A172 (cell line): ENCODE measurements around the gene C1RL. TPM values are rescaled to one million over a fixed set of nuclear protein-coding genes. Genes with fewer than 3 reads are reported as not detected.
A peak's percentile ranks its signal among the peaks of the same experiment; 100 is the strongest.
"Not testable (repeated sequence)": the region's sequence is repeated elsewhere in the genome, so short reads cannot be mapped to it uniquely, and the experiment has no call there.

Source experiments
- DNase-seq: peaks from one replicate; pipeline ENCODE4 v3.0.0-alpha.2; 2015; ENCODE audit warnings: low spot score
- total RNA-seq: library from RNA; depleted of rRNA; stranded (reverse); fragments of >200 nt; shearing (Covaris generic); gene quantifications from 2 replicates; pipeline ENCODE4 v1.2.3, GENCODE V29; 2014

The C1RL gene
- total RNA-seq, 1 experiment from 2014 or later, result 5.8 TPM

DNA sequence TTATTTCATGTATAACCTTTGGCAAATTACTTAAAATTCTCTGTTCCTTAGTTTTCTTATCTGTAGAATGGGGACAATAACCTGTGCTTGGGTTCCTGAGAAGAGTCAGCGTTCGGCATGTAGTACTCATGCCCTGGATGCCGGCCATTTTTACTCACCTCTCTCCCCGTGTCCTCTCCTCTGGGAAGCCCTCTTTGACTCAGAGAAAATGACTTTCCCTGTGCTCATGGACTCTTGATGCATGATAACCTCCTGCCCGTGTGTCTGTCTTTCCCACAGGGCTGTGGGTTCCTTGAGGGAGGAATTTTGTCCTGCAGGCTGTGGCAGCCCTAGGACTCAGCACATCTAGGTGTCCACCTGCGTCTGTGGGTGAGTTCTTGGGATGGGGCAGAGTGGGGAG lies 5.8 kb upstream of the C1RL start:
- DNase-seq, result no peak

DNA sequence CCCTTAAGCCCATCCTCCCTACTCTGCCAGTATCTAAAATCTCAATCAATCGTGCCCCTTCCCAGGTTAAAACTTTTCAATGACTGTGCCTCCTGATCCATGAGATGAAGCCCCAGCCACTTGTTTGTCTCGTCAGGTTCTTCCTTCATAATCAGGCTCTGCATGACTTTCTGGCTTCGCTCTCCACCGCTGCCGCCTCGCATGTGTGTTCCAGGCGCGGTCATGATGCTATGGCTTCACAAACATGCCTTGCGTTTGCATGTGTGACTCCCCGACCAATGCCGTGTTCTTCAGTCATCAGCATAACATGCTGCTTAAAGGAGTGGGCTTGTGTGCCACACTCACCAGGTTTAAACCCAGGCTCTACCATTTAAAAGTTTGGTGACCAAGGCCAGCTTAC lies 5.0 kb upstream of the C1RL start:
- DNase-seq, result no peak

DNA sequence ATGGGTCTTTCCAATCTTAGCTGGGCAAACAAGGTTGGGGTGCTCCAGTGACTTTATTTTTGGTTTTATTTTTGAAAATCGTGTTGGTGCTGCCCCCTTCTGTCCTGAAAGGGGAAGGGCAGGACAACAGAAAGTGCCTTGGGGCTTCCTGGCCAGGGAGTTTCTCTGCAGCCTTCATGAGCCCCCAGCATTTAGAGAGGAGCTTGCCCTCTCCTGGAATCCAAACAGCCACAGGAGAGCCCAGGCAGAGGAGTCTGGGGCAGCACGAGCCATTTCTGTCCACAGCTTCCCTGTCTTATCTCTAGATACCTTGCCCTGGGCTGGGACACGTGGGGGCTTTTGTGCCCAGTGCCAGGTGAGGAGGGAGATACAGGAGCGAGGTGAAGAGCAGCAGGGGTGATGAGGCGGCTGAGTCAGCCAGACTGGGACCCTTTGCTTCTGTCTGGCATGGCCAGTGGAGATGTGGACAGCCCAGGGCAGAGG lies 4.4 kb upstream of the C1RL start:
- DNase-seq, result no peak

DNA sequence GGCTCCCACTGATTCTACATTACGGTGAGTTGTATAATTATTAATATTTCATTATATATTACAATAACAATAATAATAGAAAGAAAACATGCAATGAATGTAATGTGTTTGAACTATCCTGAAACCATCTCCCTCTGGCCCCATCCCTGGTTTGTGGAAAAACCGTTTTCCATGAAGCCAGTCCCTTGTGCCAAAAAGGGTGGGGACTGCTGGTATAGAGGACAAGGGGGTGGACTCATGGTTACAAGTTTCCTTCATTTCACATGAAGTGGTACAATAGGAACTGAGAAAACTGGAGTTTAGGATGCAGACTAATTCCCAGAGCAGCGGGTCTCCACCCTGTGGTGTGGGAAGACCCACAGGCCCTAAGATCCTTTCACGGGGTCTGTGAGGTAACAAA lies 3.0 kb upstream of the C1RL start:
- DNase-seq, result no peak

- no peak for DNase-seq
Measured at GRCh38 chr12:7110661-7111060, 1.6 kb upstream of the C1RL start.

GRCh38 chr12:7109572-7109920 lies 532 bp upstream of the C1RL start:
- DNase-seq, result no peak

DNA sequence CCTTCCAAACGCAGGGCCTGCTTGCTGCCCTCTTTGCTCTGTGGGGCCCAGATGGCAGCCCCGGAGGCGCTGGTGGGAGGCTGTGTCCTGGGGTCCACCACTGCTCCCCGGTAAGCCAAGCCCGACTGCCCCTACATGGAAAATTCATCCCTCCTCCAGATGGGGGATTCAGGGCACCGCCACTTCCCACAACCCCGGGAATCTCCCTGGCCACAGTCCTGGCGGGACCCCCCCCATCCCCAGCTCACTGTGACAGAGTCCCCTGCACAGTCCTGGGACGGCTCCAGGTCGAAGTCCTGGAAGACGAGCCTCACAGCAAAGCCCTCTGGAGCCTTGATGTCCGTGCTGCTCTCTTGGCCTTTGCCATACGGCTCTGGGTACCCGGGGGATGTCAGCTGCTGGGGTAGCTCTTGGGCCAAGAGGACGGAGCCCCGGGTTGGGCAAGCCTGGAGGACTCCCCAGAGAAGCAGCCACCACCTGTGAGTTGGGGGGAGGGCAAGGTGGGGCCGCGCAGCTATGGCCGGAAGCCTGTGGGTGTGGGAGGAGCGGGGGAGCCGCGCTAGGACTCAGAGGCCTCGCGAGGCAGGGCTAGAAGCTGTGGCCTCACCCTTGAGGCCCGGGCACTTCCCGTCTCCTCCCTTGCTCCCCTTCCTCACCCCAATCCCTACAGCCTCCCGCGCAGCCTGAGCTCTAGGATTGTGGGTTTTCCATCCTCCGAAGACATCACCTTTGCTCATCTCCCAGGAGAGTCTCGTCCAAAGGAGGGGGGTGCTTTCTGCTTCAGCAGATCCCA lies 815 bp downstream of the C1RL start:
- DNase-seq, result peak; percentile 56

DNA sequence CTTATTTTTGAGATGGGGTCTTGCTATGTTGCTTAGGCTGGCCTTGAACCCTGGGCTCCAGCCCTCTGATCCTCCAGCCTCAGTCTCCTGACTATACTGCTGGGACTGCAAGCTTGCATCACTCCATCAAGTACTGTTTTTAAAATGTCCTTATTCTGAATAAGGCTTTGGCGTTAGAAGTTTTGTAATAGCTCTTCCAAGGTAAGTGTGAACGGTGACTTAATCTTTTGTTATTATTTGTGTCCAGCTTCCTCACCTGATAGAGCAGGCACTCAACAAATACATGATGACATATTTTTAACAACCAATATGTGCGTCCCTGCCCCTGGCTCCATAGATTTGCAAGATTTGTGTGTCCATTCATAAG lies 1.4 kb downstream of the C1RL start:
- DNase-seq, result no peak

- DNase-seq, result not testable (repeated sequence)
Measured at GRCh38 chr12:7107181-7107580, 1.8 kb downstream of the C1RL start.

GRCh38 chr12:7106082-7106481 lies 2.9 kb downstream of the C1RL start:
- DNase-seq, result no peak

DNA sequence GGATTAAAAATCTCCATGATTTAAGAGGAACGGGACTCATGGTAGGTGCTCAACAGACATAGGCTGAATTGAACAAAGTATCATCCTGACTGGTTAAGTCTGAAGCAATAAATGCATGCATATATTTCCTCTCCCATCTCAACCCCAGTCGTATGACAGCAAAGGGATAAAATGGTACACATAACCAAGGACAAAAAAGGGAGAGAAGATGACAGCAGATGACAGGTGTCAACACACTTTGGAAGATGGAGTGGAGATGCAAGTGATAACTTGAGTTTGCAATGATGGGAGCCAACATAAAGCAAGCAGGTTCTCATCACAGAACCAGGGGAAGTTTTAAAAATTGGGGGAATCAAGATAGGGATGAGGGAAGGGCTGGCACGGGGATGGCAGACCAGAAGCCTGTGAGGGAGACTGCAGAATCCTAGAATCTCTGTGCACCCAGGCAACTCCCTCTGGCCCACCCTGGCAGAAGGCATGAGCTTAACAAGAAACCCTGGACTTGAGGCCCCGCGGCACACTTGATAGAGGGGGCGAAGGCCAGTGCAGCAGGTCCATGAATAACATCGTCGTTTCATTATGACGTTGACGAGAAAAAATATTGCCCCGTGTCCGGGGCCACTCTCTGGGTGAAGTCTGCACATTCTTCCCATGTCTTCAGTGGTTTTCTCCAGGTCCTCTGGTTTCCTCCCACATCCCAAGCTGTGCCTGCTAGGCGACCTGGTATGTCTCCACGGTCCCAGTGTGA lies 5.0 kb downstream of the C1RL start:
- no peak for DNase-seq

GRCh38 chr12:7102582-7102981 lies 6.4 kb downstream of the C1RL start:
- DNase-seq, result no peak

DNA sequence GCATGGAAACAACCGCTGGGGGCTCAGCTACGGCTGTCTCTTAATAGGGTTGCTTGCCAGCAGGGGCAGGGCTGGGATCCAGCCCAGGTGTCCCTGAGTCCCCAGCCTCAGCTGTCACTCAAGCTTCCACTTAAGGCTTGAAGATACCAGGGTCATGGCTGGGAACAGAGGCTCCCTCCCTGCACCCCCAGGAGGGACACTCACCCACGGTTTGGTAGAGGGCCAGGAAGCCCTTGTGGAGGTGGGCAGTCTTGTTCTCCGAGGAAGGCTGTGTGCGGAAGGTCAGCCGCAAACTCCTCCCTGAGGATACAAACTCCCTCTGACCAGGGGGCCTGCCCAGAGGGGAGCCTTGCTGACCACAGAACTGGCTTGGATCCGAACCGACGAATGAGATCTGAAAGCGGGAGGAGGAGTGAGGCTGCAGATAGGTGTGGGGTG lies 7.3 kb downstream of the C1RL start:
- no peak for DNase-seq

DNA sequence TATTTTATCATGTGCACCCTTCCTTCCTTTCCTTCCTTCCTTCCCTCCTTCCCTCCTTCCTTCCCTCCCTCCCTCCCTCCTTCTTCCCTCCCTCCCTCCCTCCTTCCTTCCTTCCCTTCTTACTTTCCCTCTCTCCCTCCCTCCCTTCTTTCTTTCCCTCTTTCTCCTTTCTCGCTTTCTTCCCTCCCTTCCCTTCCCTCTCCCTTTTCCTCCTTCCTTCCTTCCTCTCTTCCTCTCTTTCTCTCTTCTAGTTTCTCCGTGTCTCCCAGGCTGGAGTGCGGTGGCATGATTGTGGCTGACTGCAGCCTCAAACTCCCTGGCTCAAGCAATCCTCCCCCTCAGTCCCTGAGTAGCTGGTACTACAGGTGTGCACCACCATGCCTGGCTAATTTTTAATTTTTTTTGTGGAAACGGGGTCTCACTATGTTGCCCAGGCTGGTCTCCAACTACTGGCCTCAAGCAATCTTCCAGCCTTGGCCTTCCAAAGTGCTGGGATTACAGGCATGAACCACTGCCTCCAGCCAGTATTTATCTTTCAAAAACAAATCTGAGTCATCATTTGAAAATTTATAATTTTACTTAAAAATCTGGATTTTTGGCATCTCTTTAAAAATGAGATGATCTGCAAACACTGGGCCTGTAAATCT lies 7.8 kb downstream of the C1RL start:
- DNase-seq, result no peak

DNA sequence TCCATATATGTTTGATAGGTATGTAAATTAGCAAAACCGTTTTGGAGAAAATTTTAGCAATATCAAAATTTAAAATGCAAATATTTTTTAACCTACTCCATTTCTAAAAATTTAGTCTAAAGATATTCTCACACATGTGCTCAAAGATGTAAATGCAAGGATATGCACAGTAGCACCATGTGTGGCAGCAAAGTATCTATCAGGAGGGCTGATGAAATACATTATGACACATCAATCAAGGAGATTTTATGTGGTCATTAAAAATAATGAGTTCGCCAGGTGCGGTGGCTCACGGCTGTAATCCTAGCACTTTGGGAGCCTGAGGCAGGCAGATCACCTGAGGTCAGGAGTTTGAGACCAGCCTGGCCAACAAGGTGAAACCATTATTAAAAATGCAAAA lies 8.8 kb downstream of the C1RL start:
- DNase-seq, result no peak

GRCh38 chr12:7099290-7099996 lies 9.6 kb downstream of the C1RL start:
- DNase-seq, result no peak

- DNase-seq, result no peak
Measured at GRCh38 chr12:7096979-7097378, 12.0 kb downstream of the C1RL start.

DNA sequence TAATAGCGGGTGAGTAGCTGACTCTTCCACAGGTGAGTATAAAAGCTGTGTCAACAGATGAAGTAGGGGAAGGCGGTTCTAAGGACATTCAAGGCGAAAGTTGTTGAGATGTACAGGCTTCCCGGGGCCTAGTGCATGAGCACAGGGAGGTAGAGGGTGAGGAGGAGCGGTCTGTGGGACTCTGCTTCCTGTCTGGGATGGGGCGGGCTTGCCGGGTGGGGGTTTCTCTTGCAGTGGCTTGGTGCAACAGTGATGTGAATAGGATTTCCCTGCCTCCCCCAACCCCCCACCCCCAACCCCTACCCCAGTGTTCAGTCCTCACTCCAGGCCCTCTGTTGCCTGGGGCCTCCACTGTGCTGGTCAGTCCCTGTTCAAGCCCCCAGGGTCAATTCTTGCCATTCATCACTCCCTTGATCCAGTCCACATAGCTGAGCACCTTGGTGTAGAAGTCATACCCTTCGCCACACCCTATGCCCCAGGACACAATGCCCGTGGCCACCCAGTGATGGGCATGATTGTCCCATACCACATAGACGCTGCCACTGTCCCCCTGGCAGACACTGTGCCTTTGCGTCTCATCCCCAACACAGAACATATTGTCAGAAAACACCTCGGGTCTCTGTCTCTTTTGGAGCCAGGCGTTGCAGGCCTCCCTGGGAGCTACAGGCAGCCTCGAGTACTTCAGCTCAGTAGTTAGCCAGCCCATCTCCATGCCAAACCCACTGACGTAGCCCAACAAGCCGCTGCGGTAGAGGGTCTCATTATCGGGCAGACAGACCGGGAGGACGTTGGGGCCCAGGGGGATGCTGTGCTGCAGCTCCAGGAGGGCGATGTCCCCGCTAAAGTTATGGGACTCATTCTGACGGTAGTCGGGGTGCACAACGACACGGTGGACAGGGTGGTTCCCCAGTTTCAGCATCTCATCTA lies 12.7 kb downstream of the C1RL start:
- DNase-seq, result no peak

- no peak for DNase-seq
Measured at GRCh38 chr12:7093892-7094291, 15.1 kb downstream of the C1RL start.

DNA sequence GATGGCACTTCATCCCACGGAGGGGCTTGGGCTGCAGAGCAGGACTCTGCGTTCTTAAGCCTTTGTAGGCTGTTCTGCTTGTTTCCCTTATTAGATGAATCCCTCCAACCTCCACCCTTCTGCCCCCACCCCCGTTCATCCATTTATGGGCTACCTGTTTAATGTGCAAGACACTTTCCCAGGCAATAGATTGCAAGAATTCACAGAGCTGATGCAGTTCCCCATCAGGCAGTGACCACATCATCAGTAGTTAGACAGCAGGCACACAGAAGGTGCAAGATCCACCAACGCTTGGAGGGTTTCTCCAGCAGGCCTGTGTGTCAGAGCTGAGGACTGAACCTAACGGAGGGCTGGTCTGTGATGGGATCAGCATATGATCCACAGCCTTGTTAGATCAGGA lies 15.5 kb downstream of the C1RL start:
- no peak for DNase-seq

DNA sequence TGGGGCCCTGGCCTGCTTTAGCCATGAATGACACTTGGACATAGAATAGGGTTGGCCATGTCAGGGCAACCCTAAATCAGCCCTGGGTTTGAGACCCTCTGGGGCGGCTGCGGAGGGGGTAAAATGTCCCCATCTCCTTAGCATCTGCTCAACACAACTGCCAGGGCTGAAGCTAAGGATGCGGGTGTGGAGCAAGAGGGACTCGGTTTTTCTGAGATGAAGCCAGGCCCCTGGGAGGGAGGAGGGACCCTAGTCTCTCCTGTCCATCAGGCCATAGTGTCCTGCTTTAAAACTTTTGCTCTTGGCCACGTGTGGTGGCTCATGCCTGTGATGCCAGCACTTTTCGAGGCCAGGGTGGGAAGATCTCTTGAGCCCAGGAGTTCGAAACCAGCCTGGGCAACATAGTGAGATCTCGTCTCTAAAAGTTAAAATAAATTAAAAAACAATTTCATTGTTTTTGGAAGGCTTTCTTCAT lies 16.0 kb downstream of the C1RL start:
- no peak for DNase-seq
